ENCODE data around the gene LACTB. TPM values are rescaled to one million over a fixed set of nuclear protein-coding genes. Genes with fewer than 3 reads are reported as not detected.

LACTB gene
- total and polyA plus RNA-seq, 2 of the 13 experiments (the other 11 are each of a cell fraction or from before 2014, with no cell fraction given), result 14.8 to 23.0 TPM

- TF ChIP-seq ARID4A (CRISPR knock-in tag; IDR thresholded peaks at IDR 0.05; ENCODE audit: borderline replicate concordance), result no peak; the same call in 1 of the 2 replicates
- TF ChIP-seq ZNF580 (CRISPR knock-in tag; IDR thresholded peaks at IDR 0.05; ENCODE audit: borderline replicate concordance, low read depth), result no peak
- TF ChIP-seq NFKBIZ (CRISPR knock-in tag; IDR thresholded peaks at IDR 0.05), result no peak
- no peak for TF ChIP-seq ZBTB21 (CRISPR knock-in tag; IDR thresholded peaks at IDR 0.05)
- no peak for TF ChIP-seq NR3C1 (CRISPR knock-in tag; IDR thresholded peaks at IDR 0.05)
- TF ChIP-seq, protein P1, sequence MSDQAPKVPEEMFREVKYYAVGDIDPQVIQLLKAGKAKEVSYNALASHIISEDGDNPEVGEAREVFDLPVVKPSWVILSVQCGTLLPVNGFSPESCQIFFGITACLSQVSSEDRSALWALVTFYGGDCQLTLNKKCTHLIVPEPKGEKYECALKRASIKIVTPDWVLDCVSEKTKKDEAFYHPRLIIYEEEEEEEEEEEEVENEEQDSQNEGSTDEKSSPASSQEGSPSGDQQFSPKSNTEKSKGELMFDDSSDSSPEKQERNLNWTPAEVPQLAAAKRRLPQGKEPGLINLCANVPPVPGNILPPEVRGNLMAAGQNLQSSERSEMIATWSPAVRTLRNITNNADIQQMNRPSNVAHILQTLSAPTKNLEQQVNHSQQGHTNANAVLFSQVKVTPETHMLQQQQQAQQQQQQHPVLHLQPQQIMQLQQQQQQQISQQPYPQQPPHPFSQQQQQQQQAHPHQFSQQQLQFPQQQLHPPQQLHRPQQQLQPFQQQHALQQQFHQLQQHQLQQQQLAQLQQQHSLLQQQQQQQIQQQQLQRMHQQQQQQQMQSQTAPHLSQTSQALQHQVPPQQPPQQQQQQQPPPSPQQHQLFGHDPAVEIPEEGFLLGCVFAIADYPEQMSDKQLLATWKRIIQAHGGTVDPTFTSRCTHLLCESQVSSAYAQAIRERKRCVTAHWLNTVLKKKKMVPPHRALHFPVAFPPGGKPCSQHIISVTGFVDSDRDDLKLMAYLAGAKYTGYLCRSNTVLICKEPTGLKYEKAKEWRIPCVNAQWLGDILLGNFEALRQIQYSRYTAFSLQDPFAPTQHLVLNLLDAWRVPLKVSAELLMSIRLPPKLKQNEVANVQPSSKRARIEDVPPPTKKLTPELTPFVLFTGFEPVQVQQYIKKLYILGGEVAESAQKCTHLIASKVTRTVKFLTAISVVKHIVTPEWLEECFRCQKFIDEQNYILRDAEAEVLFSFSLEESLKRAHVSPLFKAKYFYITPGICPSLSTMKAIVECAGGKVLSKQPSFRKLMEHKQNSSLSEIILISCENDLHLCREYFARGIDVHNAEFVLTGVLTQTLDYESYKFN (CRISPR knock-in tag; conservative IDR thresholded peaks at IDR 0.05), result no peak
- TF ChIP-seq SMYD3 (CRISPR knock-in tag; IDR thresholded peaks at IDR 0.05), result no peak
- TF ChIP-seq ZNF839 (CRISPR knock-in tag; IDR thresholded peaks at IDR 0.05; ENCODE audit: borderline replicate concordance), result no peak
- no peak for TF ChIP-seq ZNF652 (CRISPR knock-in tag; IDR thresholded peaks at IDR 0.05; ENCODE audit: borderline replicate concordance, low read depth)
- TF ChIP-seq MYNN (CRISPR knock-in tag; IDR thresholded peaks at IDR 0.05; ENCODE audit: low read depth), result no peak
- no peak for TF ChIP-seq ZNF790 (CRISPR knock-in tag; IDR thresholded peaks at IDR 0.05; ENCODE audit: borderline replicate concordance)
- no peak for TF ChIP-seq FOXP1 (IDR thresholded peaks at IDR 0.05)
- no peak for TF ChIP-seq FOXP1 (CRISPR knock-in tag; IDR thresholded peaks at IDR 0.05)
- no peak for TF ChIP-seq ZNF816 (CRISPR knock-in tag; IDR thresholded peaks at IDR 0.05; ENCODE audit: borderline replicate concordance)
- TF ChIP-seq ZNF660 (CRISPR knock-in tag; IDR thresholded peaks at IDR 0.05; ENCODE audit: borderline replicate concordance, low read depth), result no peak
Measured at GRCh38 chr15:63188926-63189871, 67.5 kb downstream of the LACTB start, which contains the start of gene RAB8B (continued).

Measured in HepG2 (cell line).